ENCODE data around the gene DDR1.
"Not testable (repeated sequence)": the region's sequence is repeated elsewhere in the genome, so short reads cannot be mapped to it uniquely, and the experiment has no call there.

The DDR1 gene

DNA sequence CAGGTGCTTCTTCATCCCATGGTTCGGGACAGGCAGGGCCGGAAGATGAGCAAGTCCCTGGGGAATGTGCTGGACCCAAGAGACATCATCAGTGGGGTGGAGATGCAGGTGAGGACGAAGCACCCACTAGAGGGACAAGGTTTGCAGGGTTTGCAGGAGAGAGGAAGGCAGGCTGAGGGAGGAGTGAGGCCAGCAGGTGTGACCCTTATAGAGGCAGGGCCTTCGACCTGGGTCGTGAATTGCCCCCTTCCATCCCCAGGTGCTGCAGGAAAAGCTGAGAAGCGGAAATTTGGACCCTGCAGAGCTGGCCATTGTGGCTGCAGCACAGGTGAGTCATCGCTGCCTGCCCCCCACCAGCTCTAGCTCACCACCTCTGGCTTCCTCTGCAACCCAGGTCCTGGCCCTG, 38.1 kb downstream of the DDR1 start:
- DNase-seq = no peak

DNA sequence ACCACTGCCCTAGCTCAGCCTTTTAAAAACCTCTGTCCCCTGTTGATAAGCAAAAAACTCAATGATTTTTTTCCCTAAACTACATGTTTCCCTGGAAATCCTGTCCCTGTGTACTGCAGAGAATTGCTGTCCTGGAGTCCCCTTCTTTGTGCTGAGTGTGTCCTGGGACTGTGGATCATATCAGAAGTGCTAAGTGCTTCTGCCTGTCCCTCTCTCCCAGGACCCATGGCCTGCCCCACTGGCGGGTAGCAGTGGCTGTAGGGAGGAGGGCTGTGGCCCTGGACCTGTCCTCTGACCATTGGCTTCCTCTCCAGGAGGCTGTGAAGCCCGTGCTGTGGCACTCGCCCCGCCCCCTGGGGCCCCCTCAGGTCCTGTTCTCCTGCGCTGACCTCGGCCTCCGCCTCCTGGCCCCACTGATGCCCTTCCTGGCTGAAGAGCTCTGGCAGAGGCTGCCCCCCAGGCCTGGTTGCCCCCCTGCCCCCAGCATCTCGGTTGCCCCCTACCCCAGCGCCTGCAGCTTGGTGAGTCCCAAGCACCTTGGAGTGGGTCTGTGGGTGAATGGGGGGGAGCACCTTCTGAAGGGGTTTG, 39.8 kb downstream of the DDR1 start:
- DNase-seq = not testable (repeated sequence)

DNA sequence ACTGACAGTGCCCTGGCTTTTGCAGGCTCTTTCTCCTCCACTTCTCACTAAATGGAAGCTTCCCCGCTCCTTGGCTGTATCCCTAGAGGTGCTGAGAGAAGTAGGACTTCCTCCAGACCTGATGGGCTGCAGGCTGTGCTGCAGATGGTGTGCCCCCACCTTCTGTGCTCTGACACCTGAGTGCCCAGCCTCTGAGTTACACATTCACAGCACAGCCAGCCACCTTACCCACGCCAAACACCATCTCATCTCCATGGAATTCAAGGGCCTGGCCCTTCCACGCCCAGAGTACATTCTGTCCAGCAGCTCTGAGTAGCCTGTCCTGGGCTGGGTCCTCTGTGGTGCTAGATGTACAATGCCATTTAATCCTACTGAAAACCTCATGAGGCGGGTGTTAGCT, 42.3 kb downstream of the DDR1 start:
- DNase-seq = no peak

DNA sequence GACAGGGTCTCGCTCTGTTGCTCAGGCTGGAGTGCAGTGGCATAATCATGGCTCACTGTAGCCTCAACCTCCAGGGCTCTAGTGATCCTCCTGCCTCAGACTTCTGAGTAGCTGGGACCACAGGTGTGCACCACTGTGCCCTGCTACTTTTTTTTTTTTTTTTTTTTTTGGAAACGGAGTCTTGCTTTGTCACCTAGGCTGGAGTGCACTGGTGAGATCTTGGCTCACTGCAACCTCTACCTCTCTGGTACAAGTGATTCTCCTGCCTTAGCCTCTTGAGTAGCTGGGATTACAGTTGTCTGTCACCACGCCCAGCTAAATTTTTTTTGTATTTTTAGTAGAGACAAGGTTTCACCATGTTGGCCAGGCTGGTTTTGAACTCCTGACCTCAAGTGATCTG, 42.8 kb downstream of the DDR1 start:
- not testable (repeated sequence) for DNase-seq

DNA sequence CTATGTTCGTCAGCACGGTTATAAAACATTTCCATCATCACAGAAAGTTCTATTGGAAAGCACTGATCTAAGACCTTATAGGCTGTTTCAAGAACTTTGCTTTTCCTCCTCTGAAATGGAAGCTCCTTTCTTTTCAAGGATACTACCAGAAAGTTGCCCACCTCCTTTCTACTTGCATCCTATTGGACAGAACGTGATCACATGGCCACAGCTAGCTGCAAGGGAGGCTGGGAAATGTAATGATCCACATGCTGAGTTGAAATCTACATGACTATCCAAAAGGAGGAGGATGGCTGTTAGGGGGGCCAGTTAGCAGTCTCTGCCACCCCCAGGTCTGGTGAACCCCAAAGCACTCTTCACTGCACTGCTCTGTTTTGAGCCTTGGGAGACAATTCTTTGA, 44.4 kb downstream of the DDR1 start:
- DNase-seq = no peak

DNA sequence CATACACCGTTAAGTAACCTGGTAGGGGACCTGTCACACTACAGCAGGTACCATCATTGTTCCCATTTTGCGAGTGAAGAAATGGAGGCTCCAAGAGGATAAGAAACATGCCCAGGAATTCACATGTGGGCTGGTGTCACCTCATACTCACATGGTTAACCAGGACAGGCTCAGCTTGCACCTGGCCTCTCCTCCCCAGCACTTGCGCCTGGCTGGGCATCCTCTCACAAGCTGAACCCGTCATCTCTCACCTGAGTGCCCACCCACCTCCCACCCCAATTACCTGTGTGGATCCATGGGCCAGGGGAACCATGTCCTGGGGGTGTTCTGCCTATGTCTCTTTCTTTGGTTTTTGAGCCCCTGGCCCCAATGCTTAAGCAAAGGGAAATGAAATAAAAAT, 46.2 kb downstream of the DDR1 start:
- no peak for DNase-seq

DNA sequence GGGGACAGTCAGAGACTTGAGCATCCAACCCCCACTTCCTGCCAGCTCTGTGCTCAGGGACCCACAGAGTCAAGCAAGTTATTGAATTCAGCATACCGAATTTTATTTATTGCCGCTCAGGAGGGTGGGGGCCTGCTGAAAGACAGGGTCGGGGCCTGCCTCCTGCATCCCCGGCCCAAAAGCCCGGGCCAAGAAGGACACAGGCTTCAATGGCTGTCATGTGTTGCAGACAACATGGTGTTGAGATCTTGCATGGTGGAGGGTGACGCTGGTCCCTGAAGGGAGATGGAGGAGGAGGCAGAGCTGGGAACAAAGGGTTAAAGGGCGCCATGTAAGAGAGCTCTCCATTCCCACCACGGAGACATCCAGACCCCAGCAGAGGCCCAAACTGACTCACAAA, 47.0 kb downstream of the DDR1 start:
- DNase-seq = no peak

DNA sequence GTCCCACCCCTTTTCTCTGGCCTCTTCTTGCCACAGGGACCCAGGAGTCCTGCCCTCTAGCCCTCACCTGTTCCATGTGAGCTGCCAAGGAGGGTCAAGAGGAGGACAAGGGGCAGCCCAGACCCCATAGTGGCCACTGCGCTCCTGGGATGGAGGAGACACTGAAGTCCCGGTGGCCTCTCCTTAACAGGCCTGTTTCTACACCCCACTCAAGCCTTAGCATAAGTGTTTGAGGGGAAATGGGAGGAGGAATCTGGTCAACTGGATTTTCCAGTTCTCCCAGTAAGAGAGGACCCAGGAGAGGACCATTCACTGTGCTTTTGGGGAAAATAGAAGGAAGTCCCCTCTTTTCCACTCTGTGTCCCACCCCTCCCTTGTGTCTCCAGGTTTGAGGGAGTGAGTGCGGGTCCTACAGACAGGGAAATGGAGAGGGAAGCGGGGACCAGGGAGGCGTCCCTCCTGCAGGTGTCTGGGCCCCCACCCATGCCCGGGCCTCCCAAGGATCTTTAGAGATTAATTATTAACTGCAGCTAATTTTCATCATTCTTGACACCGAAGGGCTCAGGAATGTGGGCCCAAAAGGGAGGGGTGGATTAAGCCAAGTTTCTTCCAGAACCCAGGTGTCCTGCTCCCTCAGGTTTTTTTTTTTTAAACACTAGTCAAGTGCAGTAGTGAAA, 47.8 kb downstream of the DDR1 start, which contains the start of gene SFTA2:
TSS of gene SFTA2 (minus strand) at position 202 of the 677 bp plus-strand sequence. CDS start at position 128, 74 bp downstream.
- DNase-seq = no peak

DNA sequence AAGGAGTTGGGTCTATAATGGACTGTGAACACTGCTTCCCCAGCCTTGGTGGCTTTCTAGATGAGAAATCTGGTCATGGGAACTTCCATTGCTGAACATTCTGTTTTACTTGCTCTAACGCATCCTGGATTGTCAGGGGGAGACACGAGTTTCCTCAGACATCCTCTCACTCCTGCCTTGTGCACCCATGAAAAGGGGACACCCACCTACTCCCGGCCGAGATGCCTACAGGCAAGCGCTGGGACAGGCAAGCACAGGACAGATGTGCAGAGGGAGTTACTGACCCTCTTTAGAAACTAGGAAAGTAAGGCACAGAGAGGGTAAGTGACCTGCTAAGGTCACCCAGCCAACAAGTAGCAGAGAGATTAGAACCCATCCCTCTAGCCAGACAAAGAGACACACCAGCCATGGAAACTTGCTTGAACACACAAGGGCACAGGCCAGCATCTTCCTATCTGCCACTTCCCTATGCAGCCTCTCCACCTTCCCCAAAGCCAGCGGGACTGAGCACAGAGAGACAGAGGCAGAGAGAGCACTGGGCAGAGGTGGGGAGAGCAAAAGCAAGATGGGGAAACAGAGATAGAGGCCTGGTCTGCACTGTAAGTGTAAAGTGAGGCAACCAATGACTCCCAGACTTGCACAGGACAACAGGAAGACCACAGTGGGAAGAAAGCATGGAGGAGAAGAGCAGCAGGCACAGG, 48.5 kb downstream of the DDR1 start:
- DNase-seq = no peak

DNA sequence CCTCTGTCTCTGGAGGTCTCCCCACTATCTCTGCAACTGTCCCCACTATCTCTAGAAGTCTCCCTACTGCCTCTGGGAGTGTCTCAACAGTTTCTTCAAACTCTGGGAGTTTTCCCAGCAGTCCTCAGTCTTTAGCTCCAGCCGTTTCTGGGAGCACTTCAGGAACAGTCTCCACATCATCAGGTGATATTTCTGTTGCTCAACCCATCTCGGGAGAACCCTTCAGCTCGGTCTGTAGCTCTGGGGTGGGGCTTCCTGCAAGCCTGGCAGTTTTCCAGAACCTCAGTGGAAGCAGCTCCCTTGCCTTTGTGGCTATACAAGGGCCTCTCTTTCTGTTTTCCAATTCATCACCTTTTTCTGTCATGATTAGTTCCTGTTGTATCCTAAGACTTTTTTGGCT, 50.7 kb downstream of the DDR1 start:
- no peak for DNase-seq

DNA sequence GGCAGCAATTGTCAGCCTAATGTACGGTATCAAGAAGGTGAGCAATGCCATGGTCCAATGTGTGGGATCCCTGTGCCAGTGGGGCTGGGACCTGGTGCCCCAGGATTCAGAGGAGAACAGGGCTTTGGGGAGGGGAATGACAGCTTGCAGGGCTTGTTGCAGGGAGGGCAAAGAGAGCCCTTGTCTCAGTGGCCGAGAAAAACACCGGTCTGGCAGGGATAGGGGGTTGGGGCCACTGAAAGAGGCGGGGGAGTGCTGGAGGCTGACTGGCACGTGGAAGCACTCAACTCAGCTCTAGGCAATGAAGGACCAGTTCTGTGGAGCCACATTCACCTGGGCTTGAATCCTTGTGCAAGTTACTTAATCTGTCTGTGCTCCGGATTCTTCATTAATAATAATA, 52.9 kb downstream of the DDR1 start:
- no peak for DNase-seq

DNA sequence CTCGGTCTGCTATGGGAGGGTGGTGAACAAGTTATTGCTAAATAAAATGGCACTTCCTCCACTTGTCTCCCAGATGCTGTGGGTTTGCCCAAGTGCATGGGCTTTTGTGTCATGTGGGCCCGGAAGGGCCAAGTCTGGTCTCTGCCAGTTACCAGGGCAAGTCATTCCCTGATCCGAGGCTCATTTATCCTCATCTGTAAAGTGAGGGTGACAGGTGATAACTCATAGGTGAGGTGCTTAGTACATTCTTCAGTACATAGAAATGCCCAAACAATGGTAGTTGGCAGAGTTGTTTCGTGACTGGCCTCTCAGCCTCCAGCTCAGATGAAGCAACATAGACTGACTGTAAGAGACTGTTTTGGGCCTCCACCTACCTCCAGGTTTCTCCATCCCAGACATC, 54.4 kb downstream of the DDR1 start:
- DNase-seq = no peak

DNA sequence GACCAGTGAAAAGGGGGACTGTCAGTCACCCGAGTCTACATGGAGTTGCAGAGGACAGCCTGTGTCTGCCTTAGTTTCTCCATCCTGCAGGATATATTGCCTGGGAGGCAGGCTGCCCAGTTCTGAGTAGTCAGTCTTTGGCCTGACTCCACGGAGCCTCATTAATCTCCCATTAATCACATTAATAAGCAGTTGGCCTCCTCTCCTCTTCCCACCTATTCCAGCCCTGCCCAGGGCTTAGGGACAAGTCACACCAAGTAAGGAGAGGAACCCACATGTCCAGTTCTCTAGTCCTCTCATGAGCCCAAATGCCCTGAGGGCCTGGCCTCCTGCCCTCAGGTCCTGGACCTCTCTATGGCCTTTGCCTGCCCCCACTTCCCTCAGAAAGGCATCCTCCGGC, 55.2 kb downstream of the DDR1 start:
- no peak for DNase-seq

DNA sequence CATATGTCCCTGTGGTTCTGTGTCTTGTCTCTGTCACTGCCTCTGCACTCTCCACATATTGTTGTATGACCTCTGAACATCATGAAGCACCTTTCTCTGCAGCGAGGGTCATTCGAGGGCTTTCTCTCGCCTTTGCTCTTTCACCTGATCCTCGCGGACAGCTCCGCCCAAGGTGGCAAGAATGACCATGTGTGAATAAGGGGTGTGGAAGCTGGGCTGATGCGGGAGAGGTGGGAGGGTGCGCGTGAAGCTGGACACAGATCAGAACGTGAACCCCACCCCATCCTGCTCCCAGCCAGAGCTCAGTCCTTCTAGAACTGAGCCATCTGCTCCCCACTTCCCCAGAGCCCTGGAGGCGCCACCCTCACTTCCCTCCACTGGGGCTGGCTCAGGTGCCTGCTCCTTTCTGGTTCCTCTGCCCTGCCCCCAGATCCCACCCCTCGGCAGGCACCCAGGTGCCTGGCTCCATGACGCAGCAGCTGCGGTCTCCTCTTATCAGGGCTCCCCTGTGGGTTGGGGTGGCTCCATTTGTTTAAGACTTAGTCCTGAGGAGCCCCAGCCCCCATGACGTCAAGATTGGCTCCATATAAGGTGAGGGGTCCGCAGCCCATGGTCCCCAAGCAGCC, 56.2 kb downstream of the DDR1 start, which contains the start of gene MUCL3:
TSS of gene MUCL3 (plus strand) at position 613 of the 626 bp plus-strand sequence. CDS start 27 bp downstream, outside the sequence.
- no peak for DNase-seq

DNA sequence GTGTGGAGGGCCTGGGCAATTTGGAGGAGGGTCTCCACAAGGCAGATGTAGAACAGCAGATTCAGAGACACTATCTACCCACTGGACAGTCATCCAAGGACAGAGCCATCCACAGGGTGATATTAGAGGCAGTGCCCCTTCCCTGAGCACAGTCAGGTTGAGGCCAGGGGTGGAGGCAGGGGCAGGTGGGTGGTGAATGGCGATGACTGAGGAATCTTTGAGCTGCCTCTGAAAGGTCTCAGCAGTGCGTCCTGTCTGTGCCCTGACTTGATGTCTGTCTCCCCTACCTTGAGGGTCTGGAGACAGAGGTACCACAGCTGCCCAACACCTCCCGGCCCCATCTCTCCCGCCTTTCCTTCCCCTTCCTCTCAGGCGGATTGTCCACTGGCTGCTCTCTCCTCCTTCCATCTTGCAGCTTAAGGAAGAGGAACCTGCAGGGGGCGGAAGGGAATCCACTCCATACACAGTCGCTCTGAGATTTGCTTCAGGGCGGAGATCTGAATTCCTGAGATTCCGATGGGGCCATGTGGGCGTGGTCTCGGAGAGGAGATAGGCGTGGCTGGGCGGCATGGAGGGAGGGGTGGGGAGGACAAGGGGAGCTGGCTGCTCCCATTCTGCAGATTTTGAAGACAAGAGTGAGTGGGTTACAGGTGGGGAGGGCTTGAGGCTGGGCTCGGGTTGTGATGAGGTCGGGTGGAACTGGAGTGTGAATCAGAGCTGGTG, 58.2 kb downstream of the DDR1 start:
- DNase-seq = no peak

DNA sequence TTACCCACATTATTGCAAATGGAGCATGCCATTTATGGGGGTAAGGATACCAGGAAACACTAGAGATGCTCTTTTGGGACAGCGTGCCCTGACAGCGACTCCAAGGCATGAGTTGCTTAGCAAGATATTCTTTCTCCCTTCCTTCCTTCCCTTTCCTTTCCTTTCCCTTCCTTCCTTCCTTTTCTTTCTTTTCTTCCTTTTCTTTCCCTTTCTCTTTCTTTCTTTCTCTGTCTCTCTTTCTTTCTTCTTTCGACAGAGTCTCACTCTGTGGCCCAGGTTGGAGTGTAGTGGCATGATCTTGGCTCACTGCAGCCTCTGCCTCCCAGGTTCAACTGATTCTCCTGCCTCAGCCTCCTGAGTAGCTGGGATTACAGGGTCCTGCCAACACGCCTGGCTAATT, 59.7 kb downstream of the DDR1 start:
- no peak for DNase-seq

DNA sequence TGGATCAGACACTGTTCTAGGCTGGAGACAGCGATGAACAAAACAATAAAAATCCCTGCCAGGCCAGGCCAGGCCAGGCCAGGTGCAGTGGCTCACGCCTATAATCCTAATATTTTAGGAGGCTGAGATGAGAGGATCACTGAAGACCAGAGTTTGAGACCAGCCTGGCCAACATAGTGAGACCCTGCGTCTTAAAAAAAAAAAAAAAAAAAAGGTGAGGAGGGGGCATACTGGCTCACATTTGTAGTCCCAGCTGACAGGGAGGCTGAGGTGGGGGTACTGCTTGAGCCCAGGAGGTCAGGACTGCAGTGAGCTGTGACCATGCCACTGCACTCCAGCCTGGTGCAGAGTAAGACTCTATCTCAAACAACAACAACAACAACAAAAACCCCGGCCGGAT, 61.0 kb downstream of the DDR1 start:
- no peak for DNase-seq

DNA sequence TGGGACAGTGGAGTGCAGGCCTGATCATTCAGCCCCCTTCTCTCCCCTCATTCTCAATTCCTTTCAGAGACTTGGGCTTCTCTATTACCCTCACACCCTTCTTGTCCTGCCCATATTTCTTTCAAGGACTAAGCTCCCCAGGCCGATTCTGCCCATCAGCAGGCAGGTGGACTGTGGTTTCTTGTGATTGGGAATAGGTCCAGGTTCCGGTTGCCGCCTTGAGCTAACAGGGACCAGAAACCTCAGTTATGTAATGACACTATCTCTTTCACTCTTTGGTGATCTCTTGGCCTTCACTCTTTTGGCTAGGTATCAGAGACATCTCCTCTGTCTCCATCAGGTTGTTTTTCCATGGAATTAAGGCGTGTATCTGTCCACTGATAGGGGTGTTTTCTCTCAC, 62.9 kb downstream of the DDR1 start:
- no peak for DNase-seq

DNA sequence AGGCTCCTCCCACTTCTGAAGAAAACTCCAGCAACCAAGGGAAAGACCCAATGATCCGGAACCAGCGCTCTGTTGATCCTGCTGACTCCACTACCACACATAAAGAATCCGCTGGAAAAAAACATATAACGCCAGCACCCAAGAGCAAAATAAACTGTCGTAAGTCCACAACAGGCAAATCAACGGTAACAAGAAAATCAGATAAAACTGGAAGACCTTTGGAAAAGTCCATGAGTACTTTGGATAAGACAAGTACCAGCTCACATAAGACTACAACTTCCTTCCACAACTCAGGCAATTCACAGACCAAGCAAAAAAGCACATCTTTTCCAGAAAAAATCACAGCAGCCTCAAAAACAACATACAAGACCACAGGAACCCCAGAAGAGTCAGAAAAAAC, 64.5 kb downstream of the DDR1 start:
- DNase-seq = no peak
